NCI-H1105 (cell line): ENCODE measurements around the gene TRAPPC6A.

Experiments
- DNase-seq: peaks from one replicate; lab custom pipeline; 2025; lab: John Stamatoyannopoulos, UW

The TRAPPC6A gene

DNA sequence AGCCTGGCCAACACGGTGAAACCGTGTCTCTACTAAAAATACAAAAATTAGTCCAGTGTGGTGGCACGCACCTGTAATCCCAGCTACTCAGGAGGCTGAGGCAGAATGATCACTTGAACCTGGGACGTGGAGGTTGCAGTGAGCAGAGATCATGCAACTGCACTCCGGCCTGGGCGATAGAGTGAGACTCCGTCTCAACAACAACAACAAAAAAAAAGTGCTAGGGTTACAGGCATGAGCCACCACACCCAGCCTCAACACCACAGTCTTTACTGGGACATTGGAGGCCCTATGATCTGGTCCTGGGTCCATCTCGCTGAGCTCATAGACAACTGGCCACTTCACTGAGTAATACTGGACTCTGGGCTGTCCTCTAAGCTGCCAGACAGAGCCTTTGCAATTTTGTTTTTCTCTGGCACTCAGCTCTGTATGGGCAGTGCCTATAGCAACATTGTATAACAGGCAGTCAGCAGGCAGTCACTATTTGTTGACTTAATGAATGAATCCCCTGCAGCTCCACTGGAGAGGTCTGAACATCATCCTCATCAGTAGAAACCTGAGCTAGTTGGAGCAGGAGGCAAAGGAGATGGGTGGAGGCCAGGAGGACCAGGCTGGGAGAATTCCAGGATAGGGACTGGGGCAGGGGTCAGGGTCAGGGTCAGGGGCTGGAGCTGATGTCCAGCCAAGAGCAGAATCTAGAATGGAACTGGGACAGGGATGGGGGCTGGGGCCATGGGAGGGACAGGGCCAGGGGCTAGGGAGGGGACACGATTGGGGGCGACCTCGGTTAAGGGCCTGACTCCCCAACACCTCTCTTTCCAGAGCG lies 8.7 kb upstream of the TRAPPC6A start:
- DNase-seq: no peak

DNA sequence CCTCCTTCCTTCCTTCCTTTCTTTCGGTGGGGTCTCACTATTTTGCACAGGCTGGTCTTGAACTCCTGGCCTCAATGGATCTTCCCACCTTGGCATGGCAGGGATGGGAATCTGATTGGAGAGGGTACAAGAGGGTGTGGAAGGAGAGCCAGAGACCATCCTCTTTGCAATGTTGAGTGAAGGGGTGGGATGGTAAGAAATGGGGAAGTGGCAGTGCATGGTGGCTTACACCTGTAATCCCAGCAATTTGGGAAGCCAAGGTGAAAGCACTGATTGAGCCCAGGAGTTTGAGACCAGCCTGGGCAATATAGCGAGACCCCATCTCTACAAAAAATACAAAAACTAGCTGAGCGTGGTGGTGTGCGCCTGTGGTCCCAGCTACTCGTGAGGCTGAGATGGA lies 6.1 kb upstream of the TRAPPC6A start:
- no peak for DNase-seq

DNA sequence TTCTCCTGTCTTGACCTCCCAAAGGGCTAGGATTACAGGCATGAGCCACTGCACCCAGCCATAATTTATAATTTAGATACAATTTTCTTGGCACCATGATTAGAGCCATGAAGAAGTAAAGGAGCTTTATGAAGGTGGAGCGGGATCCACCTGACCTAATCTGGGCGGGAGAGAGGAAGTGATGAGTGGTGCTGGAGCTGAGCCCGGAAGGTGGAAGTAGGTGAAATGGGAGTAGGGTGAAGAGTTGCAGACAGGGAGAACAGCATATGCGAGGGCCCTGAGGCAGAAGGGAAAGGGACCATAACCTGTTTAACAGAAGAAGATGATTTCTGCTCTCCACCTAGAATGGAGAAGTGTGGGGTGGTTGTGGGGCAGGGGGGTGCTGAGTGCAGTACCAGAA lies 4.7 kb upstream of the TRAPPC6A start:
- DNase-seq: no peak

DNA sequence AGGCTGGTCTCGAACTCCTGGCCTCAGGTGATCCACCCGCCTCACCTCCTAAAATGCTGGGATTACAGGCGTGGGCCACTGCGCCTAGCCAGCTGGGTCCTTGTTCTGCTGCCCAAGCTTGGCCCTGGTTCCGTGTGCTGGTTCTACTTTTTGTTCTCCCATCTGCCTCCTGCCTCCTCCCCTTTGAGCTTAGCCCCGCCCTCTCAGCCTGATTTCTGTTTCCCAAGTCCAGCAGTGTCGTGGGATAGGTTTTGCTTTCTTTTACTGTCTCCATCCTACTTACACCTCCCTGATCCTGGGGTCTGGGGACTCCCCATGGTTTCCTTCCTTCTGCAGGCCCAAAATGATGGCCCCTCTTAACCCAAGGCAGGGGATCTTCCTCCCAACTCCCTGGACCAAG lies 2.9 kb upstream of the TRAPPC6A start:
- DNase-seq: no peak

DNA sequence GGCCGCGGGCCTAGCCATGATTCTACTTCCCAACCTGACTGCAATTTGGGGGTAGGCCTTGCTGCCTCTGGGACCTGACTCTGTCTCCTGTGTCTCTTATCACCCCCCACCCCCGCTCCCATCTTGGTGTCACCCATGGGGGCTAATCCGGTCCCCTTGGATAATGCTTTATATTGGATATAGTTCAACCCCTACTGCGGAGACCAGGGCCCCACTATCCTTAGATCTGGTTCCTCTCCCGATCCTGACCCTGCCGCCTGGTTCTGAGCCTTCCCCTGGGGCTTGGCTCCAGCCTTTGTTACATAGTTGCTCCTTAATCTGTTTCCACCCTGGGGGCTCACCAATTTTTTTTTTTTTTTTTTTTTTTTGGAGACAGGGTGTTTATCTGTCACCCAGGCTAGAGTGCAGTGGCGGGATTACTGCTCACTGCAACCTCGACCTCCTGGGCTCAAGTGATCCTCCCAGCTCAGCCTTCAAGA lies 1.9 kb upstream of the TRAPPC6A start:
- no peak for DNase-seq

DNA sequence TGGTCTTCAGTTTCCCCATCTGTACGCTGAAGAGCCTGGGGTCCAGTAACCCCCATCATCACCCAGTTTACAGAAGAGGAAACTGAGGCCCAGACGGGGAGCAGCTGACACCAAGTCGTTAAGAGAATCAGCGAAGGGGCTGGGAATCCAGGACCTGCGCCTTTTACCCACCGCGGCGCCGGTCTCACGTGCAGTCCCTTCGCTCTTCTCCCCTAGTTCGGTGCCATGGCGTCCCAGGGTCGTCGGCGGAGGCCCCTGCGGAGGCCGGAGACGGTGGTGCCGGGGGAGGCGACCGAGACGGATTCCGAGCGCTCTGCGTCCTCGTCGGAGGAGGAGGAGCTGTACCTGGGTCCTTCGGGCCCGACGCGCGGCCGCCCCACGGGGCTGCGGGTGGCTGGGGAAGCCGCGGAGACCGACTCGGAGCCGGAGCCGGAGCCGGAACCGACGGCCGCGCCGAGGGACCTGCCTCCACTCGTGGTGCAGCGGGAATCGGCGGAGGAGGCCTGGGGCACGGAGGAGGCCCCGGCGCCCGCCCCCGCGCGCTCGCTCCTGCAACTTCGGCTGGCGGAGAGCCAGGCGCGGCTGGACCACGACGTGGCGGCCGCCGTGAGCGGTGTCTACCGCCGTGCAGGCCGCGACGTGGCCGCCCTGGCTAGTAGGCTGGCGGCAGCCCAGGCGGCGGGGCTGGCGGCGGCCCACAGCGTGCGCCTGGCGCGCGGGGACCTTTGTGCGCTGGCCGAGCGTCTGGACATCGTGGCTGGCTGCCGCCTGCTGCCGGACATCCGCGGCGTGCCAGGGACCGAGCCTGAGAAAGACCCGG lies 1.2 kb upstream of the TRAPPC6A start:
- no peak for DNase-seq

DNA sequence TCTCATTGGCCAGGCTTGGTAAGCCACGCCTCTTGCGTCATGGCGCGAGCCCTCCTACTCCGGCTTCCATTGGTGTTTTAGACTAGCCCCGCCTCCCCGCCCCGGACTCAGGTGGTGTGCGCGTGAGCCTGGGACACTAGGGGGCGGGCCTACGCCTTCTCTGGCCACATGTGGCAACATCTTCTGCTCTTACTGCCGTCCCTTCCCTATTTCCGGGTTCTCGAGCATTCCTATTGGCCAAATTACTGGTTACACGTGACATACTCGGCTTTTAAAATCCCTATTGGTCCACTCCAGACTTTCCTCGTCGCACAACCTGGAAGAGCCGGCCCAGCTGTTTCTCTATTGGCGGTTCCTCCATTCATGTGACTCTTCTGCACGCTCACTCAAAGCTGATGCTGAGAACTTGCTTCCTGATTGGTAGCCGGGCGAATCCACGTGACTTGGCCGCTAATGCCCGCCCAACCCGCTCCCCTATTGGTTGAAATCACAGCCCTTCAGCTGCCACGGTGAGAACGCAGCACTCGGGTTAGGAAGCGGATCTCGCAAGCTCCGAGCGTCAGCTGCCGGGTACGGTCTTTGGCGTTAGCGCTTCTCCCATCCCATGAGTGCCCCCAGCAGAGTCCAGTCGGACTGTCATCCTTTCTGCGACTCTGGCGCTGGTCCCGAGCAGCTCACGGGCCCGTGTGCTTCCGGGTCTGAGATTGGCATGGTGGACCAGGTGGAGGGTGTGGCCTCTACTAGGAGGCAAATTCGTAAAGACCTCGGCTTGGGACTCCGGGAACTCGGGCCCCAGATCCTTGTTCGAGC lies 430 bp upstream of the TRAPPC6A start, which contains the start of gene BLOC1S3:
BLOC1S3 (plus strand) TSS at position 523 of the 810 bp plus-strand sequence. CDS start 513 bp downstream, outside the sequence.
- peak; percentile 100 for DNase-seq

DNA sequence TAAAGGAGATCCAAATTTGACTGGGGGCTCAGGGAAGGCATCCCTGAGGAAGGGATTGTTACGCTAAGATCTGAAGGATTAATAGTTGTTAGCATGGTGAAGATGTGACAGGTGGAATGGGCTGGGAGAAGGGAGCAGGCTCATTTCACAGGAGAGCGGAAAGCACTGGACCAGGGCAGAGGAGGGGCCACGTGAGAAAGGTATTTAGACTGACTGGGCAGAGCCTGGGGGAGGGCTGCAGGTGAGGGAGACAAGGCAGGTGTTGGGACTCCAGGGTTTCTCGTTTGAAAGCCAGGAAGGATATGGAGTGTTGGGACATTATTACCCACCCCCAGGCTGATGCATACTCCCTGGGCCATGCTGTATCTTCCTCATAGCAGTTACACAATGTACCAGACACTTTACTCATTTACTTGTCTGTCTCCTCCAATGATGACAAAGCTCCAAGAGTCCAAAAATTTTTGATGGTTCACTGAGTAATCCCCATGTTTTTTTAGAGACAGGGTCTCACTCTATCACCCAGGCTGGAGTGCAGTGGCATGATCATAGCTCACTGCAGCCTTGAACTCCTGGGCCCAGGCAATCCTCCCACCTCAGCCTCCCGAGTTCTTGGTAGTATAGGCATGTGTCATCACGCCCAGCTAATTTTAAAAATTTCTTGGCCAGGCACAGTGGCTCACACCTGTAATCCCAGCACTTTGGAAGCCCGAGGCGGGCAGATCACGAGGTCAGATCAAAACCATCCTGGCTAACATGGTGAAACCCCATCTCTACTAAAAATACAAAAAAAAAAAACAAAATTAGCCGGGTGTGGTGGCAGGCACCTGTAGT lies 2.3 kb downstream of the TRAPPC6A start:
- DNase-seq: no peak

DNA sequence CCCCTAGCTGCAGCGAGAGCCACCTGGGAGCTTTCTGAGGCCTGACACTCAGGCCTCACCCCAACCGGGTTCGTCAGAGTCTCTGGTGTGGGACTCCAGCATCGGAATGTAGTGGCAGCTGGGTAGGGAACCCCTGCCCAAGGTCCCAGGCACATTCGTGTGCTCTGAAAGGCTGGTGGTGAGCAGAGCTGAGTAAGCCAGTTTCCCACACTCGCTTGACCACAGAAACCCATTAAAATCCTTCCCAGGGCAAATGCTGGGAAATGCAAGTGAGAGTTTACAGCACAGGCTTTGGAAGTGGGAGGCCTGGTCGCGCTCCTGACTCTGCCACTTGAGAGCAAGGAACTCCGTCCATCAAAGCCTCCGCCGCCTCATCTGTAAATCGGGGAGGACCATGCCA lies 4.2 kb downstream of the TRAPPC6A start:
- DNase-seq: no peak

DNA sequence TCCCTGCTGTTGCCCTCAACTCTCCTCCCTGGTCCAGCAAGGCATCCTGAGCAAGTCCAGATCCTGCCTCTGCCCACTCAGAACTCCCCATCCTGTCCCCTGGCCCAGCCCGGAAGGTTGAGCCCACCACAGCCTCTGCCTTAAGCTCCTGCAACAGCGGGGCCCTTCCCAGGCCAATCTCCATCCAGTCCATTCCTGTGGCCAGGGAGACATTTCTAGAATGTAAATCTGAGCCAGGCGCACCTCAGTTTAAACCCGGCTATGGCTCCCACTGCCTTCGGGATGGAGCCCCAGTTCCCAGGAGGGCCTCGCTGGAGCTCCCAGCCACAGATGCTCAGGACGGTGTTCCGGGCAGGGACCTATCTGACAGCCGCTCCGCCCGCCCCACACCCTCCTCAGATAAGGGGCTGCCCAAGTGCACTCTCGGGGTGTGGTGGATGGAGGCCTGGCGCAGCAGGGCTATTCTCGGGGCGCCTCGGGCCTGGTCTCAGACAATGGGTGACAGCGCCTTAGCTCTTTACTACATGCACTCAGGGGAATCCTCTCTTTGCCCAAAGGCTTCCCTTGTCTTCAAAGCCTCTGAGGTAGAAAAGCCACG lies 5.3 kb downstream of the TRAPPC6A start:
- DNase-seq: no peak

DNA sequence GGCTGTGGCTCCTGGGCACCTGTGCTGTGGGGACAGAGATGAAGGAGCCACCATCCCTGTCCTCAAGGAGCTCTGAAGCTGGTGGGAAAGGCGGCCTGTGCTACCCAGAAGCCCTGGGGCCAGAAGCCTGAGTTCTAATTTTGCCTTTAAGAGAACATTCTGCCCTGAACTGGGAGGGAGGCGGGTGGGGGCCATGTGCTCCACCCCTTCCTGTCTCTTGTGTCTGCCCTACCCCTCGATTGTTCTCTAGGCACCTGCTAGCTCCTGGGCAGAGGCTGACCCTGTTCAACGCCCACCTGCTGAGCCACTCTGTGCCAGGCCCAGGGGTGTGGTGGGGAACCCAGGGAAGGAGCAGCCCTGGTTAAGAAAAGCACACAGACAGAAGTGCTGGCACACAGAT lies 5.9 kb downstream of the TRAPPC6A start:
- DNase-seq: no peak

DNA sequence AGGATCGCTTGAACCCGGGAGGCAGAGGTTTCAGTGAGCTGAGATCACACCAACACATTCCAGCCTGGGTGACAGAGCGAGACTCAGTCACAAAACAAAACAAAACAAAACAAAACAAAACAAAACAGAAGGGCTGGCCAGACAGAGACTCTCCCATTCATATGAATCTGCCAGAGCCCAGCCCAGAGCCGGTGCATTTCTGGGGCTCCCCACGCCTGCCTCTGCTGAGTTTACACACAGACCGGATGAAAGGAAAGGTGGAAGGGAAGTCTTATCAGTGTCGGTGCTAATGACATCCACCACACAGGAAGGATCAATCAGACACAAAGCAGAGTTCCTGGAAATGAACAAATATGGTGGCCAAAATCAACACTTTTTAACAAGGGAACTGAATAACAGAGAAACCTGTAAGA lies 6.8 kb downstream of the TRAPPC6A start:
- no peak for DNase-seq

DNA sequence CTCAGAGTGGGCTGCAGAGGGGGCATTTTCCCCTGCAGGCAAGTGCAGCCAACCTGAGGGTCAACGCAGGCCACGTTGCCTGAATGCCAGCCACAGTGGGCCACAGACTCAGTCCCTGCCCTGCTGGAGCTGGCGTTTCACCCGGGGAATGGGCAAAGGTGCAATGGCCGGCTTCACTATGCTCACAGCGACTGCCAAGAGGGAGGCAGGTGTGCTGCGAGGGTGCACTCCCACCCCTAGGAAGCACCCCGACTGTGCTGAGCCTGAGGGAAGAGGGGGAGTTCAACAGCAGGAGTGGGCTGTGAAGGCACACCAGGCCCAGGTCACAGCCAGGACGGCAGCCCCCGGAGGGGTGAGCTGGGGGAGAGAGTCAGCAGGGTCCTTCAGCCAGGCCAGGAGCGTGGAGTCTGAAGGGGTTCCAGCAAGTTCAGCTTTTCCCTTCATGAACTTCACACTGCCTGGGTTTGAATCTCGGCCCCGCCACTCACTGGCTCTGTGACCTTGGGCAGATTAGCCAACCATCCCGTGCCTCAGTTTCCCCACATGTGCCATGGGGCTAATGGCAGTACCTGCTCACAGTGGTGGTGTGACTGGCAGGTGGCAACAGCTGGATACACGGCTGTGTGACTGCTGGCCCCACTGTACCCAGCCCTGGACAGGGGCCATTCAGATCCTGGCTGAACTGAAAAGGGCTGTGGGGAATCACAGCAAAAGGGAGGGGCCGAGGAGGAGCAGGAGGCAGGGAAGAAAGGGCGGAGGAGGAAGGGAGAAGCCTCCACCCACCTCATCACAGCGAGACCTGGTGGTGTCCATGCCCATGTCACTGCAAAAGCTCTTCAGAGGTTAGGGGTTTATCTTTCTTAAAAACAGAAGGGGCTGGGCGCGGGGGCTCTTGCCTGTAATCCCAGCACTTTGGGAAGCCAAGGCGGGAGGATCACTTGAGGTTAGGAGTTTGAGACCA lies 7.6 kb downstream of the TRAPPC6A start:
- no peak for DNase-seq

DNA sequence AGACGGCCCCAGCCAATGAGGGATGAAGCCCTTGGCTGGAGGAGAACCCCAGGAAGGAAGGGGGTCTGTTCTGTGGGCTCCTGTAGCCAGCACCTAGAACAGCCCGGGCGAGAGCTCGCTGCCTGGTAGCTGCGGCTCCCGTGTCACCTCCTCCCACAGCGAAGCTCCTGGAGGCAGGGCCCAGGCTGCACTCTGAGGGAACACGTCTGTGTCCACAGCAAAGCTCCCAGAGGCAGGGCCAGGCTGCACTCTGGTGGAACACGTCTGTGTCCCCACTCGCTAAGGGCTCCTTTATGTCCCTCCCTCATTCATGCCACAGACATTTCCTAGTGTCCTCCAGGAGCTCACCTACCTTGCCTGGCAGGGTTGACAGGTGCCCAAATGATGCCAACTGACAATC lies 8.4 kb downstream of the TRAPPC6A start:
- DNase-seq: no peak

DNA sequence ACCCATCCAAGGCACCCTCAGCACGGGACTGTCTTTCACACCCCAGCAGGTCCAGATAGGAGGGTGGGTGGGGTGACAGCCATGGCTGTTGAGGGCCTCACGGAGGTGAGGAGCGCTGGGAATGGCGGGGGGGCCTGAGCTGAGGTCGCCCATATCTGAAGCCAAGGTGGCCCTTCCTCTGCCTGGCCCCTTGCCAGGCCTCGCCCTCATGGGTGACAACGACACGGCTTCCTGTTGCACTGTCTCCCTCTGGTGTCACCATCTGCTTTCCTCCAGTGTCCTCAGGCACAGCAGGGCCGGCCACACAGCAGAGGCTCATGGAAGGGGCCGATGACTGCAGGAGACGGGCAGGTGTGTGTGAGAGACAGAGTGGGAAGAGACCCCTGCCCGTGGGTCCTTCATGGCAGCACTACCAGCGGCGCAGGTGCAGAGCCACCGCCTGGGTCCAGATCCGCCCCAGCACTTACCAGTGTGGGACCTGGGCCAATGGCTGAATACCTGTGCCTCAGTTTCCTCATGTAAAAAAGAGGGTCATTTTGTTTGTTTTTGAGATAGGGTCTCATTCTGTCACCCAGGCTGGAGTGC lies 9.2 kb downstream of the TRAPPC6A start:
- no peak for DNase-seq

DNA sequence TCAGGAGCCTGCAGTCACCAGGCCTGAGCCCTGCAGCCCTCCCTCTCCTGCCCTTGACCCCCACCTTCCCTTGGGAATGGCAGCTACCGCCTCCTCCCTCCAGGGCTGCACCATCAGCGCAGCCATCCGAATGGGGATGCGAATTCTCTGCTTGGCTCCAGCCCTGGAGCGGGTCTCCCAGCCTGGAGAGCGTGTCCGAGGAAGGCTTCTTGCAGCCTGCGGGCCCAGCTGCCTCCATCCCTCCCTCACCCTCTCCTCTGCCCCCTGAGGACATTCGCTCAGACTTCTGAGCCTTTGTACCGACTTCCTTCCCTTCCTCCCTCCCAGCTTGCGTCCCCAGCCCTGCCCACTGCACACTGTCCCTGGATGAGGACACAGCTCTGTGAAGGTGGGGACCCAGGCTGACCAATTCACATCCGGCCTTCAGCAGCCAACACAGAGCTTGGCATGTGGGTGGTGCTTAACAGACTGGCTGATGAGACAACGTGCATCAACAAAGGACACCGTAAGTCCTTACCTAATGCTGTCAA lies 11.2 kb downstream of the TRAPPC6A start:
- no peak for DNase-seq

DNA sequence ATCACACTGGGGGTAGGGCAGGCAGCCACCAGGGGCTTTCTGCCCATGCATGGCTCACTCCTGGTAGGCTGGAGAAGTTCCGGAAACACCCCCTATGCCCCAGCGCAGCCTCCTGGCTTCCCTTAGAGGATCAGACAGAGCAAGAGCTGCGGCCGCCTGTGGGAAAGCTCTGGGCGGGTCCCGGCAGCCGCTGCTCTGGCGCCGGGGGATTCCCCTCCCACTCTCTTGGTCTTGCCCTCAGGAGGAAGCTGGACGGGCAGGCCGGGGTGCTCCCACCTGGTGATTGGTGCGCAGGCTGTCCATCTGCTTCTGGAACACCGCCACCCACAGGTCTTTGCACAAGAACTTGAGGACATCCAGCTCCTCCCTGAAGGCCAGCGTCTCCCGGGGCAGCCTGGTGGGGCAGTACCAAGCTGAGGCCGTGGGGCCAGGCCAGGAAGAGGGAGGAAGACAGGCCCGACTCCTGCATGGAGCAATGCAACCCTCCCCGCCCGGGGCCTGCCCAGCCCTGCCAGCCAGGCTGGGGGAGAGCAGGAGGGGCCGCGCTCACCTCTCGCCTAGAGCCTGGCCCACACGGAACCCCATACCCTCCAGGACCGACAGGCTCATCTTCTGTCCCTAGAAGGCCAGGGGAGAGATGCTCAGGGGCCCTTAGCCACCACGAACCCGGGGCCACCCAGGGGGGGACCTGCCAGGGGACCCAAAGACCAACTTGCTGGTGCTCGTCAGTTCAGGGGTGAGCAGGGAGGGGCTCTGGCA lies 13.3 kb downstream of the TRAPPC6A start:
- DNase-seq: no peak

DNA sequence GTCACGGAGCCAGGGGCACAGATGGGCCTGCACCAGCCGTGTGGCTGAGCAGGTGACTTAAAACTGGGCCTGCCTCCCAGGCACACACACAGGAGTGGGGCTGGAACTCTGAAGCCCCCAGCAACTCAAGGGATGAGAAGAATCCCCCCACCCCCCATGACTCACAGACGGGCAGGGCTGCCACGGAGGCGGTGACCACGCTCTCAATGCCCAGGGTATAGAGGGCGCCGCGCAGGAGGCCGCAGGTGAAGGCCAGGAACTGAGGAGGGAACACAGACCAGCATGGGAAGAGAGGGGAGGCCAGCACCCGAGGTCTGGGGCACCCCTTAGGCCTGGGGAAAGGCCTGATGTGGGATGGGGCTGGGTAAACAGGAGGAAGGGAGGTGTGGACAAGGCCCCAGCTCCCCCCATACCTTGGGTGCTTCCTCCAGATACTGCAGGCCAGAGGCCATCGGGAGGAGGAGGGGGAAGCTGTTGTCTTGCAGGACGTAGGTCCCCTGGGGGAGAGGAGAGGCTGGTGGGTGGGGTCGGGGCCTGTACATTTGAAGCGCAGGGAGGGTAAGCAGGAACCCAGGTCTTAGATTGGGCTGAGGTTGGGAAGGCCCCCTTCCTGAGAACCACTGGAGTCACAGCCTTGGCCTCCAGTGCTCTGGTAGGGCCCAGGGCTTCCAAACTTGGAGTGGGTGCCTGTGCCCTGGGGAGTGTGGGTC lies 14.1 kb downstream of the TRAPPC6A start:
- no peak for DNase-seq
